GM18520 (cell line): ENCODE data around the gene JAKMIP1.

ENCODE experiments used
- ATAC-seq: cut with Tn5 transposase; IDR thresholded peaks from one replicate; pipeline ENCODE4 v1.9.1; 2021; ENCODE audit not compliant: unreplicated experiment

Gene JAKMIP1

DNA sequence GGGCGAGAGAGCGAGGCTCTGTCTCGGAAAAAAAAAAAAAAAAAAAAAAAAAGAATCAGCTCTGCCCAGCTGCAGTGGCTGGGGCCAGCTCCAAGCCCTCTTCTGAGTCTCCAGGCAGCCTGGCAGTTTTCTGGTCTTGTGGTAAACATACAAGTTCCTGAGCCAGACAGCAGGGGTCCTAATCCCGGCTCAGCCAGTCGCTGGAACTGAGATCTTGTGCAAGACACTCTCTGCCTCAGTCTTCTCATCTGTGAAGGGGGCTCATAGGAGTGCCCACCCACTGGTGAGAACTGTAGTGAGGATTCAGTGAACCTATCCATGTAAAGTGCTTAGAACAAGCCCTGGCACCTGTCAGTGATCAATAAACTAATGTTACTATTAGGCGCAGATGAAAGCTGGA lies 223.9 kb downstream of the JAKMIP1 start:
- no peak for ATAC-seq
